SK-N-SH treated with all-trans-retinoic acid at 6 μM for 48 hours (cell line): ENCODE measurements around the gene FCHO1.

Source experiments
- ATAC-seq: fragments of 200-7000 bp; cut with Tn5 transposase; 3 replicates; pipeline ENCODE4 v1.9.1; 2020; ENCODE audit warnings: mild to moderate bottlenecking, moderate library complexity
- ARNTL ChIP-seq: fragments of 450-650 bp; formaldehyde crosslinking; IDR thresholded peaks from 2 replicates; pipeline ENCODE4 v1.5.0; 2020; ENCODE audit warnings: low read depth, mild to moderate bottlenecking, moderate library complexity, borderline replicate concordance
- BACH2 ChIP-seq: fragments of 250-450 bp; sonication (Bioruptor Pico); IDR thresholded peaks from 2 replicates; pipeline ENCODE4 v1.9.0; 2021; ENCODE audit warnings: mild to moderate bottlenecking, borderline replicate concordance
- ESRRG ChIP-seq: fragments of 250-450 bp; sonication (Bioruptor Pico); IDR thresholded peaks from 2 replicates; pipeline ENCODE4 v1.6.1; 2021; ENCODE audit warnings: mild to moderate bottlenecking
- GLIS3 ChIP-seq: fragments of 250-450 bp; sonication (Bioruptor Pico); IDR thresholded peaks from 2 replicates; pipeline ENCODE4 v1.5.0; 2020; ENCODE audit warnings: mild to moderate bottlenecking, moderate library complexity
- ISL1 ChIP-seq: fragments of 250-450 bp; sonication (Bioruptor Pico); IDR thresholded peaks from 2 replicates; pipeline ENCODE4 v2.1.2; 2022; ENCODE audit warnings: mild to moderate bottlenecking, moderate library complexity
- OSR1 ChIP-seq: fragments of 250-450 bp; sonication (Bioruptor Pico); IDR thresholded peaks from 2 replicates; pipeline ENCODE4 v1.8.0; 2022; ENCODE audit warnings: moderate library complexity, mild to moderate bottlenecking, inconsistent platforms
- RARB ChIP-seq: fragments of 250-450 bp; sonication (Bioruptor Pico); IDR thresholded peaks from 2 replicates; pipeline ENCODE4 v1.8.0; 2021; ENCODE audit warnings: mild to moderate bottlenecking, moderate library complexity
- SNAI2 ChIP-seq: fragments of 250-450 bp; sonication (Bioruptor Pico); IDR thresholded peaks from 2 replicates; pipeline ENCODE4 v1.5.0; 2020; ENCODE audit warnings: mild to moderate bottlenecking, moderate library complexity
- TCF4 ChIP-seq: fragments of 250-450 bp; sonication (Bioruptor Pico); IDR thresholded peaks from 2 replicates; pipeline ENCODE4 v1.8.0; 2021; ENCODE audit warnings: mild to moderate bottlenecking, moderate library complexity, borderline replicate concordance
- ZC3H10 ChIP-seq: fragments of 250-450 bp; sonication (Bioruptor Pico); IDR thresholded peaks from 2 replicates; pipeline ENCODE4 v1.5.1; 2021; ENCODE audit warnings: mild to moderate bottlenecking, moderate library complexity
- ZFP3 ChIP-seq: fragments of 250-450 bp; sonication (Bioruptor Pico); IDR thresholded peaks from 2 replicates; pipeline ENCODE4 v1.5.0; 2020; ENCODE audit warnings: mild to moderate bottlenecking, moderate library complexity
- ZFP30 ChIP-seq: fragments of 450-650 bp; formaldehyde crosslinking; IDR thresholded peaks from 2 replicates; pipeline ENCODE4 v1.5.0; 2022; ENCODE audit warnings: mild to moderate bottlenecking, moderate library complexity
- ZNF565 ChIP-seq: fragments of 450-650 bp; formaldehyde crosslinking; conservative IDR thresholded peaks from 2 replicates; pipeline ENCODE4 v1.5.0; 2020; ENCODE audit warnings: low read depth, mild to moderate bottlenecking, moderate library complexity
- ZNF70 ChIP-seq: fragments of 450-650 bp; formaldehyde crosslinking; IDR thresholded peaks from 2 replicates; pipeline ENCODE4 v1.5.0; 2020; ENCODE audit warnings: mild to moderate bottlenecking, moderate library complexity
- ZNF8 ChIP-seq: fragments of 450-650 bp; formaldehyde crosslinking; IDR thresholded peaks from 2 replicates; pipeline ENCODE4 v1.5.0; 2020; ENCODE audit warnings: mild to moderate bottlenecking, moderate library complexity
- TF ChIP-seq, protein P1 (sequence below): fragments of 250-450 bp; sonication (Bioruptor Pico); IDR thresholded peaks from 2 replicates; pipeline ENCODE4 v1.8.0; 2020; ENCODE audit warnings: mild to moderate bottlenecking, moderate library complexity, borderline replicate concordance
- TF ChIP-seq, protein P2 (sequence below): fragments of 250-450 bp; sonication (Bioruptor Pico); IDR thresholded peaks from 2 replicates; pipeline ENCODE4 v1.5.1; 2021; ENCODE audit warnings: mild to moderate bottlenecking, moderate library complexity
- TF ChIP-seq, protein P3 (sequence below): fragments of 250-450 bp; sonication (Bioruptor Pico); IDR thresholded peaks from 2 replicates; pipeline ENCODE4 v1.8.0; 2021; ENCODE audit warnings: low read depth, mild to moderate bottlenecking, moderate library complexity, borderline replicate concordance

The FCHO1 gene

DNA sequence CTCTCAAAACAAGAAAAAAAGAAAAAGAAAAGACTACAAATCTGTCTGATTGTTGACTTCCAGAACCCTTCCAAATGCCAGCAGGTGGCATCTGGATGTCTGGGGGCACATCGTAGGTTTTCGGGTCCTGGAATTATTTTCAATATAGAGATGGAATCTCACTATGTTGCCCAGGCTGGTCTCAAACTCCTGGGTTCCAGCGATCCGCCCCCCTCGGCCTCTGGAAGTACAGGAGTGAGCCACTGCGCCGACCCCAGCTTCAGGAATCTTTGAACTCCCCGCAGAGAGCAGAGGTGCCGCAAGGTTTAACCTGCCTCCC is 43.1 kb downstream of the FCHO1 start:
- ATAC-seq = no peak

DNA sequence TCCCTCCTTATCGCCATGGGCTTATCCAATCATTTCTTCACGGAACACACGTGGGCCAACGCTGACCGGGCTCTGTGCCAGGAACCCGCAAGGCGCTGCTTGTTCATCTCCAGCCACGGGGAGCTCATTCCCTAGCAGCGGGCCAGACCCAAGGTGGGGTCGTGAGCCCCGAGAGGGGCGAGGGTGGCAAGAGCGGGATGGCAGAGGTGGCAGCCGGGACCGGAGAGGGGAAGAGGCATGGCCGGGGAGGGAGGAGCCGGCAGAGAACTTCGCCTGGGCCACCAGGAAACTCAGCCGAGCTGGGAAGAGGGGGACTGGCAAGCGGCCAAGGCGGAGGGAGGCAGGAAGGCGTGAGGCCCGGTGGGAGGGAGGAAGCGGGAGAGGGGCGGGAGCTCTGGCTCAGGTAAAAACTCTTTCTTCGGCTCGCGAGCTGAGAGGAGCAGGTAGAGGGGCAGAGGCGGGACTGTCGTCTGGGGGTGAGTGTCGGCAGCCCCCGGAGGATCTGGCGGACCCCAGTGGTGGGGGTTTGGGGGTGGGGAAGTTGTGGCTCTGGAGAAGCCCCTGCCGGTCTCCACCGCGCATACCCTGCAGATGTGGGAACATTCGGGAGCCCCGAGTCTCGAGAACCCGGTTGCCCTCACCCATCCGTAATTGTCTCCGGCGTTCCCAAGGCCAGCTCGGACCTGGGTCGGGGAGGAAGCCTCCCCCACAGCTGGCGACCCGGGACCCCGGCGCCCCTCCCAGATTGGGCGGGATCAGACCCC is 43.6 kb downstream of the FCHO1 start, which contains the start of gene B3GNT3:
B3GNT3 (plus strand) TSS at position 408 of the 764 bp plus-strand sequence. CDS start 12,670 bp downstream, outside the sequence.
- ATAC-seq = no peak

More for the DNA sequence above, 43.1 kb downstream of the FCHO1 start:
- TF ChIP-seq ZC3H10 (CRISPR knock-in tag) = no peak
- TF ChIP-seq SNAI2 = no peak
- TF ChIP-seq, all 23 proteins: peak for 0

DNA sequence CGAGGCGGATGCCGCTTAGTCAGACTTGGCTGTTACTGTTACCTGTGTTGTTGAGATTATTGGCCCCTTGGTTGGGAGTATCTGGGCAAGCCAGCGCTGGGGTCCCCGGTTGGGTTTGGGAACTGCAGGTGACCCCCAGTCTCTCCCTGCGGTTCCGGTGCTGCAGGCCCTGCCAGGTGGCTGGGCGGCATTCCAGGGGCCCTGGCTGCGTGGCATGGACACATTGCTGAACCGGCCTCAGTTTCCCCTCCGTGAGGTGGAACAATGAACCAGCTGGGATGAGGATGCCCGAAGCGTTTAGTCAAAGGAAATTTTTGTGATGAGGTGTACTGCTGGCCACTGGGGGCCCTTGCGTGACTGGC is 44.2 kb downstream of the FCHO1 start:
- no peak for ATAC-seq
- TF ChIP-seq, protein P1, sequence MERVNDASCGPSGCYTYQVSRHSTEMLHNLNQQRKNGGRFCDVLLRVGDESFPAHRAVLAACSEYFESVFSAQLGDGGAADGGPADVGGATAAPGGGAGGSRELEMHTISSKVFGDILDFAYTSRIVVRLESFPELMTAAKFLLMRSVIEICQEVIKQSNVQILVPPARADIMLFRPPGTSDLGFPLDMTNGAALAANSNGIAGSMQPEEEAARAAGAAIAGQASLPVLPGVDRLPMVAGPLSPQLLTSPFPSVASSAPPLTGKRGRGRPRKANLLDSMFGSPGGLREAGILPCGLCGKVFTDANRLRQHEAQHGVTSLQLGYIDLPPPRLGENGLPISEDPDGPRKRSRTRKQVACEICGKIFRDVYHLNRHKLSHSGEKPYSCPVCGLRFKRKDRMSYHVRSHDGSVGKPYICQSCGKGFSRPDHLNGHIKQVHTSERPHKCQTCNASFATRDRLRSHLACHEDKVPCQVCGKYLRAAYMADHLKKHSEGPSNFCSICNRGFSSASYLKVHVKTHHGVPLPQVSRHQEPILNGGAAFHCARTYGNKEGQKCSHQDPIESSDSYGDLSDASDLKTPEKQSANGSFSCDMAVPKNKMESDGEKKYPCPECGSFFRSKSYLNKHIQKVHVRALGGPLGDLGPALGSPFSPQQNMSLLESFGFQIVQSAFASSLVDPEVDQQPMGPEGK (CRISPR knock-in tag) = no peak
- TF ChIP-seq GLIS3 = no peak
- no peak for TF ChIP-seq ZFP3
- TF ChIP-seq ISL1 (CRISPR knock-in tag) = no peak
- TF ChIP-seq RARB (CRISPR knock-in tag) = no peak
- TF ChIP-seq ZNF8 (CRISPR knock-in tag) = no peak
- no peak for TF ChIP-seq ZNF565 (CRISPR knock-in tag)
- TF ChIP-seq, protein P2, sequence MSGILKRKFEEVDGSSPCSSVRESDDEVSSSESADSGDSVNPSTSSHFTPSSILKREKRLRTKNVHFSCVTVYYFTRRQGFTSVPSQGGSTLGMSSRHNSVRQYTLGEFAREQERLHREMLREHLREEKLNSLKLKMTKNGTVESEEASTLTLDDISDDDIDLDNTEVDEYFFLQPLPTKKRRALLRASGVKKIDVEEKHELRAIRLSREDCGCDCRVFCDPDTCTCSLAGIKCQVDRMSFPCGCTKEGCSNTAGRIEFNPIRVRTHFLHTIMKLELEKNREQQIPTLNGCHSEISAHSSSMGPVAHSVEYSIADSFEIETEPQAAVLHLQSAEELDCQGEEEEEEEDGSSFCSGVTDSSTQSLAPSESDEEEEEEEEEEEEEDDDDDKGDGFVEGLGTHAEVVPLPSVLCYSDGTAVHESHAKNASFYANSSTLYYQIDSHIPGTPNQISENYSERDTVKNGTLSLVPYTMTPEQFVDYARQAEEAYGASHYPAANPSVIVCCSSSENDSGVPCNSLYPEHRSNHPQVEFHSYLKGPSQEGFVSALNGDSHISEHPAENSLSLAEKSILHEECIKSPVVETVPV (CRISPR knock-in tag) = no peak
- TF ChIP-seq ZFP30 (CRISPR knock-in tag) = no peak
- no peak for TF ChIP-seq ESRRG (CRISPR knock-in tag)
- TF ChIP-seq, protein P3, sequence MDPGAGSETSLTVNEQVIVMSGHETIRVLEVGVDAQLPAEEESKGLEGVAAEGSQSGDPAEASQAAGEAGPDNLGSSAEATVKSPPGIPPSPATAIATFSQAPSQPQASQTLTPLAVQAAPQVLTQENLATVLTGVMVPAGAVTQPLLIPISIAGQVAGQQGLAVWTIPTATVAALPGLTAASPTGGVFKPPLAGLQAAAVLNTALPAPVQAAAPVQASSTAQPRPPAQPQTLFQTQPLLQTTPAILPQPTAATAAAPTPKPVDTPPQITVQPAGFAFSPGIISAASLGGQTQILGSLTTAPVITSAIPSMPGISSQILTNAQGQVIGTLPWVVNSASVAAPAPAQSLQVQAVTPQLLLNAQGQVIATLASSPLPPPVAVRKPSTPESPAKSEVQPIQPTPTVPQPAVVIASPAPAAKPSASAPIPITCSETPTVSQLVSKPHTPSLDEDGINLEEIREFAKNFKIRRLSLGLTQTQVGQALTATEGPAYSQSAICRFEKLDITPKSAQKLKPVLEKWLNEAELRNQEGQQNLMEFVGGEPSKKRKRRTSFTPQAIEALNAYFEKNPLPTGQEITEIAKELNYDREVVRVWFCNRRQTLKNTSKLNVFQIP (CRISPR knock-in tag) = no peak
- TF ChIP-seq ZC3H10 (CRISPR knock-in tag) = no peak
- TF ChIP-seq BACH2 (CRISPR knock-in tag) = no peak
- TF ChIP-seq TCF4 = no peak
- TF ChIP-seq OSR1 (CRISPR knock-in tag) = no peak
- TF ChIP-seq ZNF70 (CRISPR knock-in tag) = no peak

More for the DNA sequence above, 43.6 kb downstream of the FCHO1 start, which contains the start of gene B3GNT3:
- TF ChIP-seq ZC3H10 (CRISPR knock-in tag) = no peak

DNA sequence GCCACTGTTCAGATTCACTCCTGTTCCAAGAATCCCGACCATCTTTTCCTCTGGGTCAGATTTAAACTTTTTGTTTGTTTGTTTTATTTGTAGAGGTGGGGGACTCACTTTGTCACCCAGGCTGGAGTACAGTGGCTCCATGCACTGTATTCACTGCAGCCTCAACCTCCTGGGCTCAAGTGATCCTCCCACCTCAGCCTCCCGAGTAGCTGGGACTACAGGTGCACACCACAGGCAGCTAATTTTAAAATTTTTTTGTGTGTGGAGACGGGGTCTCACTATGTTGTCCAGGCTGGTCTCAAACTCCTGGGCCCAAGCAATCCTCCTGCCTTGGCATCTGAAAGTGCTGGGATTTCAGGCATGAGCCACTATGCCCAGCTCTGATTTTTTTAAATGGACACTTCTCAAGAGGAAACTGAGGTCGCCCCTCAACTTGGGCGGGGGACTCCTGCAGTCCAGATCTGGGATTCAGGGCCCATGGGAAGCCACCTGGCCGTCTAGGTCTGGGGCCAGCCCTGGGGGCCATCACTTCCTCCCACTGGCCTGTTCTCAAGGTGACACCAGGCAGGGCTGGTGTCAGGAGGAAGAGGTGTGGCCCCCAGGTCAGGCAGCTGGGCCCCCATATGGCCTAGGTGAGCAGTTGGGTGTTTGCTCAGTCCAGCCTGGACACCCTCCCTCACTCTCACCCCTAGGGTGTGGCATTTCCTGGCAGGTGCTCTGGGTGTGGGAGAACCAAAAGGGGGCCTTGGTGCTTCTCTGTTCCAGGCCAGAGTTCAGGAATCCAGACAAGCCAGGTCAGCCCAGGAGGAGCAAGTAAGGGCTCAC is 44.9 kb downstream of the FCHO1 start:
- no peak for ATAC-seq
- TF ChIP-seq, protein P3 (CRISPR knock-in tag) = no peak
- TF ChIP-seq SNAI2 (no peak), ZNF70 (CRISPR knock-in tag) (no peak), RARB (CRISPR knock-in tag) (no peak), ZFP3 (no peak), GLIS3 (no peak), ARNTL (CRISPR knock-in tag) (no peak), ISL1 (CRISPR knock-in tag) (no peak), ESRRG (CRISPR knock-in tag) (no peak)
